HepG2 (cell line): Measurements from ENCODE around the gene IFI27L2. TPM values are rescaled to one million over a fixed set of nuclear protein-coding genes. Genes with fewer than 3 reads are reported as not detected.

Source experiments
- ATAC-seq: fragments of 200-7000 bp; cut with Tn5 transposase; 3 replicates; pipeline ENCODE4 v1.9.1; 2020; ENCODE audit warnings: mild to moderate bottlenecking, moderate library complexity
- BruUV-seq: library from RNA; stranded (reverse); fragments of 400-500 nt; replicated peaks from 2 replicates; lab custom pipeline; 2021; lab: Mats Ljungman, UMichigan
- CTCF ChIA-PET: fragments of 300-600 bp; formaldehyde crosslinking; extraction: SDS; loops from one replicate; lab custom pipeline; 2021; ENCODE audit warnings: low total read pairs, inconsistent platforms, low intra/inter-chr PET ratio; lab: Yijun Ruan, JAX
- POLR2A ChIA-PET: fragments of 350-600 bp; sonication (Branson Sonifier 250); formaldehyde crosslinking; loops from one replicate; lab custom pipeline; 2020; ENCODE audit warnings: antibody characterized with exemption, inconsistent platforms; lab: Yijun Ruan, JAX
- DNase-seq: peaks from one replicate; pipeline ENCODE4 v3.0.0-alpha.2; 2015; ENCODE audit warnings: low spot score
- FAIRE-seq: peaks from 3 replicates; lab custom pipeline; 2011; peaks lifted over from hg19 to GRCh38; lab: Jason Lieb, UNC
- H2AFZ ChIP-seq: one replicate; pipeline ENCODE4 v1.6.1; 2011; ENCODE audit warnings: low read length, inconsistent platforms
- H3K27ac ChIP-seq: fragments of 300-600 bp; 3 replicates; pipeline ENCODE4 v1.8.0; 2011; ENCODE audit warnings: mixed run types, mild to moderate bottlenecking, mixed read lengths, low read length, inconsistent platforms; ENCODE audit not compliant: insufficient read depth; ENCODE audit errors: extremely low read length
- H3K27me3 ChIP-seq, 2 experiments: fragments of 200-600 bp in 1 of 2; 2 replicates in 1 of 2; 3 replicates in 1 of 2; pipeline versions ENCODE4 v1.6.0 to v1.8.0; 2011; ENCODE audit warnings: low read length in 2 of 2, mild to moderate bottlenecking in 2 of 2, moderate library complexity in 2 of 2, inconsistent platforms in 1 of 2; ENCODE audit not compliant: insufficient read depth in 2 of 2, control insufficient read depth in 1 of 2
- H3K36me3 ChIP-seq, 2 experiments: fragments of 200-600 bp in 1 of 2; replicated peaks in 1 of 2; 2 replicates in 1 of 2; 3 replicates in 1 of 2; pipeline versions ENCODE4 v1.5.1 to v1.8.0; 2011; ENCODE audit warnings: low read length in 2 of 2, inconsistent platforms in 1 of 2; ENCODE audit not compliant: insufficient read depth in 2 of 2, control insufficient read depth in 1 of 2
- H3K4me1 ChIP-seq: 2 replicates; pipeline ENCODE4 v1.5.1; 2012; ENCODE audit warnings: low read length, inconsistent platforms; ENCODE audit not compliant: insufficient read depth
- H3K4me2 ChIP-seq: 2 replicates; pipeline ENCODE4 v1.6.0; 2011; ENCODE audit warnings: low read depth, low read length, inconsistent platforms
- H3K4me3 ChIP-seq, 3 experiments: fragments of 200-600 bp in 1 of 3; sonication (generic), shearing (Covaris generic) in 1 of 3; replicated peaks in 1 of 3; 2 replicates each; pipeline ENCODE4 v1.5.1; 2011 to 2016; ENCODE audit warnings: low read length in 3 of 3, inconsistent platforms in 2 of 3, low read depth in 2 of 3, mild to moderate bottlenecking in 2 of 3, control low read depth in 1 of 3, mixed read lengths in 1 of 3; ENCODE audit not compliant: insufficient read depth in 1 of 3
- H3K79me2 ChIP-seq: one replicate; pipeline ENCODE4 v1.6.1; 2011; ENCODE audit warnings: low read length, inconsistent platforms; ENCODE audit not compliant: insufficient read depth
- H3K9ac ChIP-seq: 2 replicates; pipeline ENCODE4 v1.6.0; 2011; ENCODE audit warnings: mild to moderate bottlenecking, low read depth, low read length, inconsistent platforms; ENCODE audit not compliant: insufficient read depth
- H3K9me3 ChIP-seq: 2 replicates; pipeline ENCODE4 v1.5.1; 2012; ENCODE audit warnings: mild to moderate bottlenecking, low read length
- H4K20me1 ChIP-seq: 2 replicates; pipeline ENCODE4 v1.6.0; 2011; ENCODE audit warnings: inconsistent platforms, mild to moderate bottlenecking, low read length, moderate library complexity; ENCODE audit not compliant: insufficient read depth
- CHD2 ChIP-seq: IDR thresholded peaks from 2 replicates; pipeline ENCODE4 v1.6.1; 2011; ENCODE audit warnings: low read depth, low read length, improper control_type of control experiment
- DBP ChIP-seq: sonication (generic); formaldehyde crosslinking; IDR thresholded peaks from 2 replicates; pipeline ENCODE4 v1.4.0; 2020; ENCODE audit warnings: missing genetic modification reagents; ENCODE audit errors: not compliant biosample characterization
- GABPB1 ChIP-seq: IDR thresholded peaks from 2 replicates; pipeline ENCODE4 v1.6.1; 2016; ENCODE audit warnings: mild to moderate bottlenecking, missing genetic modification reagents, moderate library complexity, missing compliant biosample characterization
- HNRNPK ChIP-seq: fragments of 200-400 bp; formaldehyde crosslinking; IDR thresholded peaks from 2 replicates; pipeline ENCODE4 v1.6.1; 2018; ENCODE audit warnings: low read length, low read depth, moderate library complexity, mild to moderate bottlenecking; ENCODE audit not compliant: poor library complexity, severe bottlenecking
- LCORL ChIP-seq, 2 experiments: fragments of 450-650 bp in 1 of 2; sonication (generic) in 1 of 2; formaldehyde crosslinking in 1 of 2; IDR thresholded peaks; 2 replicates each; pipeline versions ENCODE4 v1.5.0 to v1.6.1; 2017 to 2020; ENCODE audit warnings: antibody characterized with exemption in 1 of 2, missing genetic modification reagents in 1 of 2
- MAF1 ChIP-seq: sonication (generic); formaldehyde crosslinking; IDR thresholded peaks from 2 replicates; pipeline ENCODE4 v1.5.0; 2020; ENCODE audit warnings: missing genetic modification reagents, borderline replicate concordance
- PCBP1 ChIP-seq: fragments of 200-400 bp; formaldehyde crosslinking; IDR thresholded peaks from 2 replicates; pipeline ENCODE4 v1.6.1; 2017; ENCODE audit warnings: mild to moderate bottlenecking, low read depth, low read length, borderline replicate concordance
- PHF21A ChIP-seq: sonication (generic); formaldehyde crosslinking; IDR thresholded peaks from 2 replicates; pipeline ENCODE4 v1.5.0; 2020; ENCODE audit warnings: mild to moderate bottlenecking, missing genetic modification reagents
- SIX4 ChIP-seq: sonication (generic); formaldehyde crosslinking; IDR thresholded peaks from 2 replicates; pipeline ENCODE4 v1.4.0; 2020; ENCODE audit warnings: missing genetic modification reagents
- TFDP1 ChIP-seq: IDR thresholded peaks from 2 replicates; pipeline ENCODE4 v1.6.1; 2016; ENCODE audit warnings: missing compliant biosample characterization, missing genetic modification reagents, borderline replicate concordance
- TGIF2 ChIP-seq: IDR thresholded peaks from 2 replicates; pipeline ENCODE4 v1.6.1; 2016; ENCODE audit warnings: control low read depth, missing compliant biosample characterization
- ZBTB43 ChIP-seq: sonication (generic); formaldehyde crosslinking; conservative IDR thresholded peaks from 2 replicates; pipeline ENCODE4 v1.4.0; 2020; ENCODE audit warnings: missing genetic modification reagents
- ZIK1 ChIP-seq: sonication (generic); formaldehyde crosslinking; IDR thresholded peaks from 2 replicates; pipeline ENCODE4 v1.5.0; 2020; ENCODE audit warnings: mild to moderate bottlenecking, low read depth, missing genetic modification reagents, borderline replicate concordance
- ZNF282 ChIP-seq: fragments of 450-650 bp; IDR thresholded peaks from 2 replicates; pipeline ENCODE4 v1.6.1; 2018; ENCODE audit not compliant: partially characterized antibody
- ZNF441 ChIP-seq: sonication (generic); formaldehyde crosslinking; IDR thresholded peaks from 2 replicates; pipeline ENCODE4 v1.7.0; 2021; ENCODE audit warnings: missing genetic modification reagents, borderline replicate concordance
- ZNF501 ChIP-seq: sonication (generic); formaldehyde crosslinking; IDR thresholded peaks from 2 replicates; pipeline ENCODE4 v1.5.1; 2020; ENCODE audit warnings: mild to moderate bottlenecking, moderate library complexity, missing genetic modification reagents
- ZNF549 ChIP-seq: sonication (generic); formaldehyde crosslinking; IDR thresholded peaks from 2 replicates; pipeline ENCODE4 v1.5.0; 2020; ENCODE audit warnings: missing genetic modification reagents
- ZNF574 ChIP-seq: sonication (generic); formaldehyde crosslinking; IDR thresholded peaks from 2 replicates; pipeline ENCODE4 v1.4.0; 2020; ENCODE audit warnings: missing genetic modification reagents
- WGBS: methylation state at CpG from one replicate; pipeline ENCODE4 v1.1.6; 2017; ENCODE audit warnings: low lambda C conversion rate; 5-methylcytosine and 5-hydroxymethylcytosine counted together
- in situ Hi-C: cut with HindIII; loops from 2 replicates; pipeline ENCODE4 v1.10.0; 2017; ENCODE audit warnings: low pct_unique_long_range_greater_than_20kb; ENCODE audit not compliant: extremely low pct_ligation_motif_present
- intact Hi-C: fragments of 100-400 bp; cut with micrococcal nuclease; formaldehyde crosslinking; loops from one replicate; pipeline ENCODE4 v1.10.0; 2022; ENCODE audit not compliant: unreplicated experiment
- polyA plus RNA-seq, 8 experiments: library from polyadenylated mRNA; depleted of rRNA in 3 of 8; stranded (reverse) in 7 of 8; unstranded in 1 of 8; fragments of >200 nt; fragmentation: Illumina TruSeq in 4 of 8; extraction: Trizol in 4 of 8; gene quantifications; 2 replicates each; pipeline versions ENCODE4 v1.2.1 to v1.2.3, GENCODE V29; 2011 to 2016; ENCODE audit warnings: low read depth in 4 of 8, missing spikeins in 1 of 8, mixed read lengths in 1 of 8; ENCODE audit not compliant: insufficient read depth in 1 of 8
- total RNA-seq, 5 experiments: library from RNA; depleted of rRNA; stranded (reverse); fragments of >200 nt; fragmentation: Illumina TruSeq; extraction: Trizol; gene quantifications; 2 replicates each; pipeline ENCODE4 v1.2.3, GENCODE V29; 2016; ENCODE audit warnings: low read depth in 1 of 5

The IFI27L2 gene
- total and polyA plus RNA-seq, 2 of the 13 experiments (the other 11 are each of a cell fraction or from before 2014, with no cell fraction given) = 4.3 to 4.8 TPM

GRCh38 chr14:94129111-94129757, at the start of gene IFI27L2 (continued):
- TF ChIP-seq SIX4 (CRISPR knock-in tag) (no peak), PCBP1 (peak; percentile 77; the same call in 1 of the 2 replicates), GABPB1 (peak; percentile 29; the same call in 1 of the 2 replicates), CHD2 (no peak), TGIF2 (CRISPR knock-in tag) (0 out of 2 replicates have a peak, but pooled peaks have one; percentile 41), MAF1 (0 out of 2 replicates have a peak, but pooled peaks have one; percentile 22), PHF21A (no peak), ZNF574 (CRISPR knock-in tag) (peak; percentile 68), DBP (CRISPR knock-in tag) (no peak)

GRCh38 chr14:94177806-94178205, 48.4 kb upstream of the IFI27L2 start:
- 93% methylated on average over 1 of the region's 1 CpG for WGBS
- no peaks in the 10 kb centered on the region for H3K36me3 ChIP-seq
- FAIRE-seq (no peak), DNase-seq (no peak), ATAC-seq (no peak)
- no peak overlapping the region for H3K27ac ChIP-seq
- in situ Hi-C loops (no loop called here), intact Hi-C loops (no loop called here)
- no peak overlapping the region for H2AFZ ChIP-seq
- no peaks in the 10 kb centered on the region for H4K20me1 ChIP-seq
- peaks cover 0 to 1% of the 10 kb centered on the region in 2 experiments; a peak in 2 of 5 replicates for H3K27me3 ChIP-seq
- H3K9ac ChIP-seq = no peak overlapping the region
- ChIA-PET POLR2A (no interaction called here), CTCF (no interaction called here)
- no TSS peak for BruUV-seq
- peaks cover 26% of the 10 kb centered on the region for H3K79me2 ChIP-seq
- no peaks in the 10 kb centered on the region for H3K9me3 ChIP-seq
- H3K4me2 ChIP-seq = peak overlapping the region; percentile 37; the same call in 1 of the 2 replicates
- H3K4me3 ChIP-seq = no peak overlapping the region
- peaks cover 75% of the 10 kb centered on the region for H3K4me1 ChIP-seq
- TF ChIP-seq HNRNPK = no peak
- no peak for TF ChIP-seq ZNF501 (CRISPR knock-in tag)
- TF ChIP-seq ZIK1 = no peak
- no peak for TF ChIP-seq ZNF549 (CRISPR knock-in tag)
- no peak for TF ChIP-seq ZBTB43 (CRISPR knock-in tag)
- no peak for TF ChIP-seq ZNF282
- TF ChIP-seq TFDP1 (CRISPR knock-in tag) = no peak
- TF ChIP-seq LCORL (IDR thresholded peaks at IDR 0.05) = no peak
- TF ChIP-seq LCORL (CRISPR knock-in tag; IDR thresholded peaks at IDR 0.05) = no peak
- no peak for TF ChIP-seq ZNF441
